ENCODE data around the gene ENDOD1.

ENDOD1 gene

DNA sequence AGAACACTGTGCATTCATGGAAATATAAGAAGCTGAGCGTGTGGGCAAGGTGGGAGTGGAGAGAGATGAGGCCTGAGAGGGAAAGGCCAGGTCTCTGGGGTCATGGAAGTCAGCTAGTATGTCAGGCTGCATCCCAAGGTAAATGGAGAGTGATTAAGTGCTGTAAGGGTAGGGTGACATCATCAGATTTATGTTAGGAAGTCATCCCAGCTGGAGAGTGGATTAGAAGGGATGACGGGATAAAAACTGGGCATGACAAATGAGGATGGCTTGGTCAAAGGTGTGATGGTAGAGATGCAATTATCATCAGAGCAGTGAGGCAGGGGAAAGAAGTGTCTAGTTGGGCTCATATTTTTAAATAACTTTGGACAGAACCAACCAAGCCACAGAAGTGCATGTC is 3.5 kb upstream of the ENDOD1 start:
- Histone ChIP-seq H3K4me2 (ENCODE audit: low read length) (no peak overlapping the region), H3K27me3 (ENCODE audit: insufficient read depth, low read length) (no peaks in the 10 kb centered on the region), H3K79me2 (ENCODE audit: control insufficient read depth, insufficient read depth, low read length, poor library complexity) (peaks cover 5% of the 10 kb centered on the region), H3K79me1 (ENCODE audit: low read length) (peaks cover 12% of the 10 kb centered on the region), H2BK5ac (ENCODE audit: low read depth, low read length, poor library complexity) (no peak overlapping the region), H2AFZ (ENCODE audit: insufficient read depth, low read length, poor library complexity) (no peak overlapping the region), H3K4me3 (ENCODE audit: low read depth, low read length) (no peak overlapping the region), H3K27ac (ENCODE audit: low read depth, low read length) (no peak overlapping the region), H3K9ac (ENCODE audit: low read length) (no peak overlapping the region), H3K36me3 (ENCODE audit: control insufficient read depth in 1 of 2, insufficient read depth in 2 of 2, low read length in 2 of 2) (no peaks in the 10 kb centered on the region), H3K4ac (ENCODE audit: low read depth, low read length) (no peak overlapping the region), H2BK120ac (ENCODE audit: insufficient read depth, low read length, poor library complexity) (no peak overlapping the region), H3K4me1 (ENCODE audit: control insufficient read depth in 1 of 2, insufficient read depth in 2 of 2, low read length in 2 of 2) (peaks cover 7 to 9% of the 10 kb centered on the region in 2 experiments), H3K14ac (ENCODE audit: low read length) (no peak overlapping the region), H3K23ac (ENCODE audit: low read length) (no peak overlapping the region), H4K8ac (ENCODE audit: low read depth, low read length) (no peak overlapping the region), H3K9me3 (ENCODE audit: insufficient read depth, low read depth, low read length) (no peaks in the 10 kb centered on the region), H2BK12ac (ENCODE audit: low read length) (no peak overlapping the region), H4K12ac (ENCODE audit: low read depth, low read length) (no peak overlapping the region), H4K91ac (ENCODE audit: low read depth, low read length) (no peak overlapping the region), H3K18ac (ENCODE audit: low read length) (no peak overlapping the region), H2AK5ac (ENCODE audit: low read length) (no peak overlapping the region)
- WGBS (ENCODE audit: extremely low coverage, insufficient coverage, insufficient read length), result no CpG with 5 or more reads among the region's 2 CpGs
- DNase-seq, result no peak

DNA sequence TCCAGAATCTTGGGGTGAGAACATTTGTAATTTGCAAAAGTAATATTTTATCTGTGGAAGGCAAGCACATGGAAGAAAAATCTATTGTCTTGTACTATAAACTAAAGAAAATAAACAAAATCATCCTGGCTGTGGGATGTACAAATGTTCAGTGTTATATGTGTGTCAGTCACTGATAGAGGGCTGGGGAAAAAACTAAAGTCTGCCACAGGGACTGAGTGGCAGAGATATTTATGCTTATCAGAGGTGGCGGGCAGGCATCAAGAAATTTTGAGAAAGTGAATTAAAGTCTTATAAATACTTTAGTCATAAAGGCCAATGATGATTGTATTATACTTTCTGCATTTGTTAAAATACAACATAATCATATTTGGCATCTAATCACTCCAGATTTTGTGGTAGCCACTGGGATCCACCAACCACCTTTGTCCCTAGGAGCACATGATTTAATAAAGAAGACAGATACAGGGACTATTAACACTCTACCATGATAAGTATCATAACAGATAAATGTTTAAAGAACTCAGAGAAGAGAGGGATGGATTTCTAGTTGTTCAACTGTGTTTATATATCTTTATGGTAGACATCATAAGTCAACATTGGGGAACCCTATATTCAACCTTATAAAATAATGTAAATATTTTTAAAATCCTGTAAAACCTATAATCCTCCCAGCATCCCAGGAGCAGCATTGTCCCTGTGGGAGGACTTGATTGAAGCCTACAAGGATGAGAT is 2.6 kb upstream of the ENDOD1 start:
- H2BK12ac ChIP-seq (ENCODE audit: low read length), result no peak overlapping the region
- H3K4me3 ChIP-seq (ENCODE audit: low read depth, low read length), result no peak overlapping the region
- no peaks in the 10 kb centered on the region for H3K9me3 ChIP-seq (ENCODE audit: insufficient read depth, low read depth, low read length)
- H3K4me2 ChIP-seq (ENCODE audit: low read length), result no peak overlapping the region
- WGBS (ENCODE audit: extremely low coverage, insufficient coverage, insufficient read length), result no CpG with 5 or more reads among the region's 1 CpG
- H3K14ac ChIP-seq (ENCODE audit: low read length), result no peak overlapping the region
- H2AK5ac ChIP-seq (ENCODE audit: low read length), result no peak overlapping the region
- no peak overlapping the region for H3K4ac ChIP-seq (ENCODE audit: low read depth, low read length)
- H3K23ac ChIP-seq (ENCODE audit: low read length), result no peak overlapping the region
- H2BK120ac ChIP-seq (ENCODE audit: insufficient read depth, low read length, poor library complexity), result no peak overlapping the region
- H4K12ac ChIP-seq (ENCODE audit: low read depth, low read length), result no peak overlapping the region
- H3K79me1 ChIP-seq (ENCODE audit: low read length), result peaks cover 11% of the 10 kb centered on the region
- no peak overlapping the region for H2BK5ac ChIP-seq (ENCODE audit: low read depth, low read length, poor library complexity)
- H3K27me3 ChIP-seq (ENCODE audit: insufficient read depth, low read length), result no peaks in the 10 kb centered on the region
- H3K27ac ChIP-seq (ENCODE audit: low read depth, low read length), result no peak overlapping the region
- H3K18ac ChIP-seq (ENCODE audit: low read length), result no peak overlapping the region
- H3K79me2 ChIP-seq (ENCODE audit: control insufficient read depth, insufficient read depth, low read length, poor library complexity), result peaks cover 5% of the 10 kb centered on the region
- no peaks in the 10 kb centered on the region for H3K36me3 ChIP-seq (ENCODE audit: control insufficient read depth in 1 of 2, insufficient read depth in 2 of 2, low read length in 2 of 2)
- H2AFZ ChIP-seq (ENCODE audit: insufficient read depth, low read length, poor library complexity), result no peak overlapping the region
- H4K91ac ChIP-seq (ENCODE audit: low read depth, low read length), result no peak overlapping the region
- peaks cover 3 to 4% of the 10 kb centered on the region in 2 experiments for H3K4me1 ChIP-seq (ENCODE audit: control insufficient read depth in 1 of 2, insufficient read depth in 2 of 2, low read length in 2 of 2)
- no peak overlapping the region for H3K9ac ChIP-seq (ENCODE audit: low read length)
- no peak overlapping the region for H4K8ac ChIP-seq (ENCODE audit: low read depth, low read length)
- DNase-seq, result no peak

DNA sequence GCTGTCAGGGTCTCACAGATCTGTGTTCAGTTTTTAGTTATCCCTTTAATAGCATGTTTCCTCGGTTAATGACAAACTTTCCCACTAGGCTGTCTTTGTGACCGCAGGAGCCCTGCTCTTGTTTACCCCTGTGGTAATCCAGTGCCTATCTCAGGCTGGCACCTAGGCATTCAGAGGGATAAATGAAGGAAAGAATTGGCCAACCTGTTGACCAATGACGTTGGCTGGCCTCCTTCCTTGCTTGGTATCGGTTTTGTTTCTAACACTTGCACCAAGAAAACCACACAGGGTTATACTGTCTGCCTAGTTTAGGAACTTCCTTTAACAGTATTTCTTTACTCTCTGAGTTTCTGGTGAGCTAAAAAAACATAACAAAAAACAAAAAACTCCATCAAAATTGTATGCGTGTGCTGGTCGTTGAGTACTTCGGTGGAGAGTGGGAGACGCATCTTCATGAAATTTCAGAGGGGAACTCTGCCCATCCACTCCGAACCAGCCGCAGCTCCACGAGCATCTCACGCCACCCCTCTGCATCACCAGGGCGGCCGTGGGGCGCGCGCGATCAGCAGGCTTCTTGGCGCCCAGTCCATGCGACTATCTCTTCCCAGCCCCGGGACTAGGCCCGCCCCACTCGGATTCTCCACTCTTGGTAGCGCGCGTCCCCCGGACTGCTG is 563 bp upstream of the ENDOD1 start:
- peak overlapping the region; percentile 11 for H2BK12ac ChIP-seq (ENCODE audit: low read length)
- peak overlapping the region; percentile 98 for H3K4me2 ChIP-seq (ENCODE audit: low read length)
- no peak overlapping the region for H2BK120ac ChIP-seq (ENCODE audit: insufficient read depth, low read length, poor library complexity)
- H2BK5ac ChIP-seq (ENCODE audit: low read depth, low read length, poor library complexity), result no peak overlapping the region
- H3K9ac ChIP-seq (ENCODE audit: low read length), result no peak overlapping the region
- peak overlapping the region; percentile 96 for H3K4me3 ChIP-seq (ENCODE audit: low read depth, low read length)
- H3K4me1 ChIP-seq (ENCODE audit: control insufficient read depth in 1 of 2, insufficient read depth in 2 of 2, low read length in 2 of 2), result peaks cover 3 to 10% of the 10 kb centered on the region in 2 experiments
- H4K8ac ChIP-seq (ENCODE audit: low read depth, low read length), result peak overlapping the region; percentile 32
- H3K23ac ChIP-seq (ENCODE audit: low read length), result no peak overlapping the region
- no peaks in the 10 kb centered on the region for H3K36me3 ChIP-seq (ENCODE audit: control insufficient read depth in 1 of 2, insufficient read depth in 2 of 2, low read length in 2 of 2)
- no CpG with 5 or more reads among the region's 27 CpGs for WGBS (ENCODE audit: extremely low coverage, insufficient coverage, insufficient read length)
- H3K14ac ChIP-seq (ENCODE audit: low read length), result peak overlapping the region; percentile 47
- peaks cover 11% of the 10 kb centered on the region for H3K79me1 ChIP-seq (ENCODE audit: low read length)
- H2AK5ac ChIP-seq (ENCODE audit: low read length), result no peak overlapping the region
- peak overlapping the region; percentile 53 for H2AFZ ChIP-seq (ENCODE audit: insufficient read depth, low read length, poor library complexity)
- no peak for DNase-seq
- peak overlapping the region; percentile 42 for H3K18ac ChIP-seq (ENCODE audit: low read length)
- H3K79me2 ChIP-seq (ENCODE audit: control insufficient read depth, insufficient read depth, low read length, poor library complexity), result peaks cover 5% of the 10 kb centered on the region
- no peaks in the 10 kb centered on the region for H3K27me3 ChIP-seq (ENCODE audit: insufficient read depth, low read length)
- H3K9me3 ChIP-seq (ENCODE audit: insufficient read depth, low read depth, low read length), result no peaks in the 10 kb centered on the region
- no peak overlapping the region for H3K4ac ChIP-seq (ENCODE audit: low read depth, low read length)
- peak overlapping the region; percentile 7 for H4K91ac ChIP-seq (ENCODE audit: low read depth, low read length)
- H3K27ac ChIP-seq (ENCODE audit: low read depth, low read length), result no peak overlapping the region
- H4K12ac ChIP-seq (ENCODE audit: low read depth, low read length), result no peak overlapping the region

DNA sequence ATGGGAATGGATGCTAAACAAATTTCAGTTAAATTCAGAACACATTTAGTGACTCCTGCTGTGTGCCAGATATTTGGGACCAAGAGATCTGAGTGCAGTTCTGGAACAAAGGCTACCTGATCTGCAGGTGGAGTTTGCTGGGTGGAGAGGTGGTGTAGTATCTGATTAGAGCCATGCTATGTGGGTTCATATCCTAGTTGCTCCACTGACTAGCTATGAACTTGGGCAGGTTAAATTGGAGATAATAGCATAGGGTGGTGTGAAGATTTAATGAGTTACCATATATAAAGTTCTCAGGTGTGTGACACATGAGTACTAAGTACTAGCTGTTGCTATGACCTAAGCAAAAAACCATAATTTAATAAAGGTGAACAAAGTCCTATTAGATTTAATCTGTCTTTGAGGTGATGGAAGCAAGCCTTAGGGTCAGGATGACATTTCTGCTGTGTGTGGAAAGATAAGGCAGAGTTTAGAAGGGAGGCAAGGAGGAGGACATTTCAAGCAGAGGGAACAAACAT is 2.1 kb downstream of the ENDOD1 start:
- DNase-seq, result no peak
- no peak overlapping the region for H4K12ac ChIP-seq (ENCODE audit: low read depth, low read length)
- H2BK120ac ChIP-seq (ENCODE audit: insufficient read depth, low read length, poor library complexity), result no peak overlapping the region
- no peak overlapping the region for H2BK12ac ChIP-seq (ENCODE audit: low read length)
- H3K14ac ChIP-seq (ENCODE audit: low read length), result no peak overlapping the region
- H4K91ac ChIP-seq (ENCODE audit: low read depth, low read length), result no peak overlapping the region
- H3K27ac ChIP-seq (ENCODE audit: low read depth, low read length), result no peak overlapping the region
- no peak overlapping the region for H3K23ac ChIP-seq (ENCODE audit: low read length)
- peaks cover 11% of the 10 kb centered on the region for H3K79me1 ChIP-seq (ENCODE audit: low read length)
- no peak overlapping the region for H3K4me2 ChIP-seq (ENCODE audit: low read length)
- peaks cover 3 to 10% of the 10 kb centered on the region in 2 experiments for H3K4me1 ChIP-seq (ENCODE audit: control insufficient read depth in 1 of 2, insufficient read depth in 2 of 2, low read length in 2 of 2)
- H2AK5ac ChIP-seq (ENCODE audit: low read length), result no peak overlapping the region
- H2BK5ac ChIP-seq (ENCODE audit: low read depth, low read length, poor library complexity), result no peak overlapping the region
- H2AFZ ChIP-seq (ENCODE audit: insufficient read depth, low read length, poor library complexity), result no peak overlapping the region
- H3K4me3 ChIP-seq (ENCODE audit: low read depth, low read length), result no peak overlapping the region
- no peak overlapping the region for H3K9ac ChIP-seq (ENCODE audit: low read length)
- peaks cover 5% of the 10 kb centered on the region for H3K79me2 ChIP-seq (ENCODE audit: control insufficient read depth, insufficient read depth, low read length, poor library complexity)
- H3K9me3 ChIP-seq (ENCODE audit: insufficient read depth, low read depth, low read length), result no peaks in the 10 kb centered on the region
- no peaks in the 10 kb centered on the region for H3K36me3 ChIP-seq (ENCODE audit: control insufficient read depth in 1 of 2, insufficient read depth in 2 of 2, low read length in 2 of 2)
- H3K4ac ChIP-seq (ENCODE audit: low read depth, low read length), result no peak overlapping the region
- H3K18ac ChIP-seq (ENCODE audit: low read length), result no peak overlapping the region
- H4K8ac ChIP-seq (ENCODE audit: low read depth, low read length), result no peak overlapping the region
- H3K27me3 ChIP-seq (ENCODE audit: insufficient read depth, low read length), result no peaks in the 10 kb centered on the region

All from trophoblast cell (in vitro differentiated cells and primary cell).